Measurements from ENCODE around the gene PARK7. TPM values are rescaled to one million over a fixed set of nuclear protein-coding genes. Genes with fewer than 3 reads are reported as not detected.

Gene PARK7
- 448 TPM for total RNA-seq (2021; ENCODE audit: unreplicated experiment)
- 436 TPM for polyA plus RNA-seq (2012; ENCODE audit: insufficient read length)
- Bru-seq, nascent RNA = percentile 91 among the genes with signal in this experiment
- BruChase-seq, experiment 1, labeled RNA remaining after a 2-hour chase = percentile 81 among the genes with signal in this experiment
- percentile 86 among the genes with signal in this experiment for BruChase-seq, experiment 2, labeled RNA remaining after a 6-hour chase
- long read RNA-seq, transcript PARK7-201 (7 exons, 949 nt) = minor isoform, 139 of 517 reads
- long read RNA-seq, transcript PARK7-209 (7 exons, 1,088 nt) = major isoform, 173 of 517 reads
- long read RNA-seq, partial matches to known transcripts = 182 of 517 reads
- long read RNA-seq, other reads (novel, unspliced or antisense) = 21 of 517 reads

DNA sequence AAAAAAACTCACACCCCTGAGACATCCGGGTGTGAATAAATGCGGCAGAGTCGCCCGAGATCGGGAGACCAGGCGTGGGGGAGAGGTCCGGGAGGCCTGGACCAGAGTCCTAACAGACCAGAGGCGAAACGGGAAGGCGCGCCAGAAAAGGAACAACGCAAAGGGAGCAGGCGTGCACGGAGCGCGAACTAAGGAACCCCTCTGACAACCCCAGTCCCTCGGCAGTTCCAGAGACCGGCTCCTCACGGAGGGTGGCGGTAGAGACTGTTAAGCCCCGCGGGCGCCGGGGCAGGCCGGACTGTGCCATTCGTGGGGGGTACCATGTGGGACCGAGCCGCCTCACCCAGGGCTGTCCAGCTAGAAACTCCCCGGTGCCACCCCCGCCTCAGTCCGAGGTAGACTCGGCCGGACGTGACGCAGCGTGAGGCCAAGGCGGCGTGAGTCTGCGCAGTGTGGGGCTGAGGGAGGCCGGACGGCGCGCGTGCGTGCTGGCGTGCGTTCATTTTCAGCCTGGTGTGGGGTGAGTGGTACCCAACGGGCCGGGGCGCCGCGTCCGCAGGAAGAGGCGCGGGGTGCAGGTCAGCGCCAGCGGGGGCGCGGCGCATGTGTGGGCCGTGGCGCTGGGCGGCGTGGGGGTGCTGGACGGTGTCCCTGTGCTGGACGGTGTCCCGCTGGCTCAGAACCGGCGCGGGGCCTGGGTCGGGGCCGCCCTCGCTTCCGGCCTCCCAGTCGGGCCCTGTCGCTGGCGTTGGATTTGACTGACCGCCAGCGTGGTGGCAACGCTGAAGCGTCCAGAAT lies at the start of gene PARK7:
PARK7 (plus strand) TSS at position 496 of the 798 bp plus-strand sequence. CDS start 1,075 bp downstream, outside the sequence.
- CTCF ChIA-PET = no interaction called here
- ATAC-seq = peak; percentile 98

DNA sequence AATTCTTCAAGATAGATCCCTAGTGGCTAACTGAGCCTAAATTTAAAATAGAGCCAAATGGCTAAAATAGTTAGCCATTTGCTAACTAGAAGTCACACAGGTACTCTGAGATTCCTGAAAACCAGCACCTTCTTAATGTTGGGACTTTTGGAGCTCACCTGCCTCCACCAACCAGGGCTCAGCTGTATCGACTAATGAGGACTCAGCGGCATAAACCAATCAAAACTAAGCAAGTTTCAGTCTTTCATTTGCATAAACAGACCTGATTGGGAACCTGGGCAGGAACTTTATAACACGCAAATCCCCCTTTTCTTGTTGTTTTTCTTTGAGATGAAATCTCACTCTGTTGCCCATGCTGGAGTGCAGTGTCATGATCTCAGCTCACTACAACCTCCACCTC lies 49.4 kb upstream of the PARK7 start:
- ChIA-PET POLR2A (no interaction called here), CTCF (interaction anchor here (0.7 kb wide), 1 partner anchor 34 kb away, joined by 3 read pairs; no protein-coding TSS in a partner anchor)
- Histone ChIP-seq H3K27me3 (ENCODE audit: control insufficient read depth, insufficient read depth, low read length) (no peaks in the 10 kb centered on the region), H3K27ac (ENCODE audit: low read length) (no peak overlapping the region), H3K9me3 (ENCODE audit: control insufficient read depth, insufficient read depth, low read depth, low read length) (no peaks in the 10 kb centered on the region), H3K4me3 (ENCODE audit: low read depth in 2 of 2, low read length in 2 of 2) (no peak overlapping the region), H3K36me3 (ENCODE audit: control insufficient read depth, insufficient read depth, low read length) (no peaks in the 10 kb centered on the region), H3K4me1 (ENCODE audit: control insufficient read depth, insufficient read depth, low read length) (peaks cover 6% of the 10 kb centered on the region; the same call in 1 of the 2 replicates)
- TF ChIP-seq POLR2AphosphoS5 (IDR thresholded peaks at IDR 0.05; ENCODE audit: low read depth, low read length) (no peak), SIN3A (IDR thresholded peaks at IDR 0.05; ENCODE audit: borderline replicate concordance, insufficient read depth, low read depth, low read length) (no peak), TCF7L2 (IDR thresholded peaks at IDR 0.05; ENCODE audit: low read depth, low read length) (no peak)
- TF ChIP-seq, protein P1, sequence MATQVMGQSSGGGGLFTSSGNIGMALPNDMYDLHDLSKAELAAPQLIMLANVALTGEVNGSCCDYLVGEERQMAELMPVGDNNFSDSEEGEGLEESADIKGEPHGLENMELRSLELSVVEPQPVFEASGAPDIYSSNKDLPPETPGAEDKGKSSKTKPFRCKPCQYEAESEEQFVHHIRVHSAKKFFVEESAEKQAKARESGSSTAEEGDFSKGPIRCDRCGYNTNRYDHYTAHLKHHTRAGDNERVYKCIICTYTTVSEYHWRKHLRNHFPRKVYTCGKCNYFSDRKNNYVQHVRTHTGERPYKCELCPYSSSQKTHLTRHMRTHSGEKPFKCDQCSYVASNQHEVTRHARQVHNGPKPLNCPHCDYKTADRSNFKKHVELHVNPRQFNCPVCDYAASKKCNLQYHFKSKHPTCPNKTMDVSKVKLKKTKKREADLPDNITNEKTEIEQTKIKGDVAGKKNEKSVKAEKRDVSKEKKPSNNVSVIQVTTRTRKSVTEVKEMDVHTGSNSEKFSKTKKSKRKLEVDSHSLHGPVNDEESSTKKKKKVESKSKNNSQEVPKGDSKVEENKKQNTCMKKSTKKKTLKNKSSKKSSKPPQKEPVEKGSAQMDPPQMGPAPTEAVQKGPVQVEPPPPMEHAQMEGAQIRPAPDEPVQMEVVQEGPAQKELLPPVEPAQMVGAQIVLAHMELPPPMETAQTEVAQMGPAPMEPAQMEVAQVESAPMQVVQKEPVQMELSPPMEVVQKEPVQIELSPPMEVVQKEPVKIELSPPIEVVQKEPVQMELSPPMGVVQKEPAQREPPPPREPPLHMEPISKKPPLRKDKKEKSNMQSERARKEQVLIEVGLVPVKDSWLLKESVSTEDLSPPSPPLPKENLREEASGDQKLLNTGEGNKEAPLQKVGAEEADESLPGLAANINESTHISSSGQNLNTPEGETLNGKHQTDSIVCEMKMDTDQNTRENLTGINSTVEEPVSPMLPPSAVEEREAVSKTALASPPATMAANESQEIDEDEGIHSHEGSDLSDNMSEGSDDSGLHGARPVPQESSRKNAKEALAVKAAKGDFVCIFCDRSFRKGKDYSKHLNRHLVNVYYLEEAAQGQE (IDR thresholded peaks at IDR 0.05; ENCODE audit: insufficient read depth in 1 of 2, low read depth in 2 of 2, low read length in 1 of 2) = no peak
- TF ChIP-seq, protein P2, sequence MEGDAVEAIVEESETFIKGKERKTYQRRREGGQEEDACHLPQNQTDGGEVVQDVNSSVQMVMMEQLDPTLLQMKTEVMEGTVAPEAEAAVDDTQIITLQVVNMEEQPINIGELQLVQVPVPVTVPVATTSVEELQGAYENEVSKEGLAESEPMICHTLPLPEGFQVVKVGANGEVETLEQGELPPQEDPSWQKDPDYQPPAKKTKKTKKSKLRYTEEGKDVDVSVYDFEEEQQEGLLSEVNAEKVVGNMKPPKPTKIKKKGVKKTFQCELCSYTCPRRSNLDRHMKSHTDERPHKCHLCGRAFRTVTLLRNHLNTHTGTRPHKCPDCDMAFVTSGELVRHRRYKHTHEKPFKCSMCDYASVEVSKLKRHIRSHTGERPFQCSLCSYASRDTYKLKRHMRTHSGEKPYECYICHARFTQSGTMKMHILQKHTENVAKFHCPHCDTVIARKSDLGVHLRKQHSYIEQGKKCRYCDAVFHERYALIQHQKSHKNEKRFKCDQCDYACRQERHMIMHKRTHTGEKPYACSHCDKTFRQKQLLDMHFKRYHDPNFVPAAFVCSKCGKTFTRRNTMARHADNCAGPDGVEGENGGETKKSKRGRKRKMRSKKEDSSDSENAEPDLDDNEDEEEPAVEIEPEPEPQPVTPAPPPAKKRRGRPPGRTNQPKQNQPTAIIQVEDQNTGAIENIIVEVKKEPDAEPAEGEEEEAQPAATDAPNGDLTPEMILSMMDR (IDR thresholded peaks at IDR 0.05) = no peak
- BruUV-seq (replicated peaks) = no TSS peak
- ATAC-seq (no peak), DNase-seq (ENCODE audit: low read depth, low spot score) (no peak)
- intact Hi-C loops (cut with micrococcal nuclease; ENCODE audit: unreplicated experiment) = no loop called here
- in situ Hi-C loops (cut with HindIII; ENCODE audit: low pct_unique_long_range_greater_than_20kb, low sequenced_read_pairs) = no loop called here

More for the DNA sequence above, at the start of gene PARK7:
- Histone ChIP-seq H3K4me1 (ENCODE audit: control insufficient read depth, insufficient read depth, low read length) (peaks cover 19% of the 10 kb centered on the region), H3K36me3 (ENCODE audit: control insufficient read depth, insufficient read depth, low read length) (peaks cover 14% of the 10 kb centered on the region), H3K4me3 (ENCODE audit: low read depth in 2 of 2, low read length in 2 of 2) (peak within 1 kb of the TSS; percentile 87 to 96), H3K27me3 (ENCODE audit: control insufficient read depth, insufficient read depth, low read length) (no peaks in the 10 kb centered on the region), H3K27ac (ENCODE audit: low read length) (peak within 1 kb of the TSS; percentile 99), H3K9me3 (ENCODE audit: control insufficient read depth, insufficient read depth, low read depth, low read length) (no peaks in the 10 kb centered on the region)
- POLR2A ChIA-PET = interaction anchor here (0.6 kb wide), 3 partner anchors 56 to 407 kb away, joined by 6 to 12 read pairs (median 7); no protein-coding TSS in a partner anchor
- in situ Hi-C loops (cut with HindIII; ENCODE audit: low pct_unique_long_range_greater_than_20kb, low sequenced_read_pairs) = no loop called here
- peak; percentile 97 for DNase-seq (ENCODE audit: low read depth, low spot score)
- intact Hi-C loops (cut with micrococcal nuclease; ENCODE audit: unreplicated experiment) = no loop called here
- TF ChIP-seq, protein P2 (IDR thresholded peaks at IDR 0.05) = no peak; the same call in 1 of the 2 replicates
- TF ChIP-seq TCF7L2 (IDR thresholded peaks at IDR 0.05; ENCODE audit: low read depth, low read length) = peak; percentile 87
- TF ChIP-seq, protein P1 (IDR thresholded peaks at IDR 0.05; ENCODE audit: insufficient read depth in 1 of 2, low read depth in 2 of 2, low read length in 1 of 2) = peak in 1 of 2 experiments; percentile 71; a peak in 1 of 4 replicates
- peak; percentile 59; the same call in 1 of the 2 replicates for TF ChIP-seq SIN3A (IDR thresholded peaks at IDR 0.05; ENCODE audit: borderline replicate concordance, insufficient read depth, low read depth, low read length)
- TF ChIP-seq POLR2AphosphoS5 (IDR thresholded peaks at IDR 0.05; ENCODE audit: low read depth, low read length) = peak; percentile 99
- BruUV-seq (replicated peaks) = no TSS peak

Data from Panc1 (cell line).